ENCODE results near the gene OSBPL10. TPM values are rescaled to one million over a fixed set of nuclear protein-coding genes. Genes with fewer than 3 reads are reported as not detected.

The OSBPL10 gene
- total and polyA plus RNA-seq, 2 donors: 58.0 to 62.4 TPM

GRCh38 chr3:31920310-31920709 lies 60.8 kb downstream of the OSBPL10 start:
- H3K4me3 ChIP-seq (ENCODE audit: low read depth, low read length): no peak overlapping the region
- H3K36me3 ChIP-seq (ENCODE audit: insufficient read depth): no peaks in the 10 kb centered on the region
- no peak overlapping the region for H3K27ac ChIP-seq (ENCODE audit: low read depth)
- no peaks in the 10 kb centered on the region for H3K4me1 ChIP-seq (ENCODE audit: insufficient read depth)
- 91% methylated on average over 1 of the region's 1 CpG for WGBS
- no peak for DNase-seq (ENCODE audit: extremely low spot score)

GRCh38 chr3:31919528-31919927 lies 61.5 kb downstream of the OSBPL10 start:
- H3K4me3 ChIP-seq (ENCODE audit: low read depth, low read length): no peak overlapping the region
- WGBS: 76% methylated on average over 2 of the region's 2 CpGs
- no peaks in the 10 kb centered on the region for H3K4me1 ChIP-seq (ENCODE audit: insufficient read depth)
- no peak for DNase-seq (ENCODE audit: extremely low spot score)
- H3K27ac ChIP-seq (ENCODE audit: low read depth): no peak overlapping the region
- no peaks in the 10 kb centered on the region for H3K36me3 ChIP-seq (ENCODE audit: insufficient read depth)

- Histone ChIP-seq H3K4me1 (ENCODE audit: insufficient read depth) (no peaks in the 10 kb centered on the region), H3K27ac (ENCODE audit: low read depth) (no peak overlapping the region), H3K4me3 (ENCODE audit: low read depth, low read length) (no peak overlapping the region), H3K36me3 (ENCODE audit: insufficient read depth) (no peaks in the 10 kb centered on the region)
- DNase-seq (ENCODE audit: extremely low spot score): no peak
- 76% methylated on average over 5 of the region's 5 CpGs for WGBS
These were observed 62.6 kb downstream of the OSBPL10 start for GRCh38 chr3:31918179-31919150.

- H3K36me3 ChIP-seq (ENCODE audit: insufficient read depth): no peaks in the 10 kb centered on the region
- no peak overlapping the region for H3K27ac ChIP-seq (ENCODE audit: low read depth)
- no peaks in the 10 kb centered on the region for H3K4me1 ChIP-seq (ENCODE audit: insufficient read depth)
- H3K4me3 ChIP-seq (ENCODE audit: low read depth, low read length): no peak overlapping the region
- WGBS: 27% methylated on average over 3 of the region's 3 CpGs
- no peak for DNase-seq (ENCODE audit: extremely low spot score)
These were observed 63.6 kb downstream of the OSBPL10 start for GRCh38 chr3:31917303-31918005.

GRCh38 chr3:31911643-31912042 lies 69.4 kb downstream of the OSBPL10 start:
- no peaks in the 10 kb centered on the region for H3K36me3 ChIP-seq (ENCODE audit: insufficient read depth)
- H3K4me1 ChIP-seq (ENCODE audit: insufficient read depth): no peaks in the 10 kb centered on the region
- 94% methylated on average over 3 of the region's 3 CpGs for WGBS
- H3K4me3 ChIP-seq (ENCODE audit: low read depth, low read length): no peak overlapping the region
- no peak for DNase-seq (ENCODE audit: extremely low spot score)
- H3K27ac ChIP-seq (ENCODE audit: low read depth): no peak overlapping the region

GRCh38 chr3:31911124-31911523 lies 69.9 kb downstream of the OSBPL10 start:
- 92% methylated on average over 3 of the region's 3 CpGs for WGBS
- Histone ChIP-seq H3K27ac (ENCODE audit: low read depth) (no peak overlapping the region), H3K36me3 (ENCODE audit: insufficient read depth) (no peaks in the 10 kb centered on the region), H3K4me3 (ENCODE audit: low read depth, low read length) (no peak overlapping the region), H3K4me1 (ENCODE audit: insufficient read depth) (no peaks in the 10 kb centered on the region)
- no peak for DNase-seq (ENCODE audit: extremely low spot score)

- H3K4me1 ChIP-seq (ENCODE audit: insufficient read depth): no peaks in the 10 kb centered on the region
- H3K27ac ChIP-seq (ENCODE audit: low read depth): no peak overlapping the region
- no peak overlapping the region for H3K4me3 ChIP-seq (ENCODE audit: low read depth, low read length)
- no peak for DNase-seq (ENCODE audit: extremely low spot score)
- 91% methylated on average over 7 of the region's 7 CpGs for WGBS
- H3K36me3 ChIP-seq (ENCODE audit: insufficient read depth): no peaks in the 10 kb centered on the region
These were observed 71.6 kb downstream of the OSBPL10 start for GRCh38 chr3:31909455-31909854.

- WGBS: 77% methylated on average over 5 of the region's 5 CpGs
- H3K4me3 ChIP-seq (ENCODE audit: low read depth, low read length): no peak overlapping the region
- DNase-seq (ENCODE audit: extremely low spot score): no peak
- H3K36me3 ChIP-seq (ENCODE audit: insufficient read depth): no peaks in the 10 kb centered on the region
- peaks cover 1% of the 10 kb centered on the region for H3K4me1 ChIP-seq (ENCODE audit: insufficient read depth)
- no peak overlapping the region for H3K27ac ChIP-seq (ENCODE audit: low read depth)
These were observed 72.5 kb downstream of the OSBPL10 start for GRCh38 chr3:31908391-31909097.

GRCh38 chr3:31906182-31906581 lies 74.9 kb downstream of the OSBPL10 start:
- H3K27ac ChIP-seq (ENCODE audit: low read depth): no peak overlapping the region
- H3K36me3 ChIP-seq (ENCODE audit: insufficient read depth): no peaks in the 10 kb centered on the region
- DNase-seq (ENCODE audit: extremely low spot score): no peak
- H3K4me1 ChIP-seq (ENCODE audit: insufficient read depth): peaks cover 1% of the 10 kb centered on the region
- 64% methylated on average over 1 of the region's 1 CpG for WGBS
- H3K4me3 ChIP-seq (ENCODE audit: low read depth, low read length): no peak overlapping the region

GRCh38 chr3:31903686-31904431 lies 77.2 kb downstream of the OSBPL10 start:
- Histone ChIP-seq H3K4me3 (ENCODE audit: low read depth, low read length) (no peak overlapping the region), H3K36me3 (ENCODE audit: insufficient read depth) (no peaks in the 10 kb centered on the region), H3K27ac (ENCODE audit: low read depth) (peak overlapping the region; percentile 84), H3K4me1 (ENCODE audit: insufficient read depth) (peaks cover 1% of the 10 kb centered on the region)
- WGBS: 66% methylated on average over 7 of the region's 7 CpGs
- no peak for DNase-seq (ENCODE audit: extremely low spot score)

- H3K4me3 ChIP-seq (ENCODE audit: low read depth, low read length): no peak overlapping the region
- H3K27ac ChIP-seq (ENCODE audit: low read depth): no peak overlapping the region
- no peaks in the 10 kb centered on the region for H3K36me3 ChIP-seq (ENCODE audit: insufficient read depth)
- no peak for DNase-seq (ENCODE audit: extremely low spot score)
- peaks cover 1% of the 10 kb centered on the region for H3K4me1 ChIP-seq (ENCODE audit: insufficient read depth)
These were observed 80.5 kb downstream of the OSBPL10 start for GRCh38 chr3:31900583-31900982.

- H3K4me1 ChIP-seq (ENCODE audit: insufficient read depth): peaks cover 1% of the 10 kb centered on the region
- no peaks in the 10 kb centered on the region for H3K36me3 ChIP-seq (ENCODE audit: insufficient read depth)
- WGBS: 84% methylated on average over 6 of the region's 6 CpGs
- no peak for DNase-seq (ENCODE audit: extremely low spot score)
- no peak overlapping the region for H3K4me3 ChIP-seq (ENCODE audit: low read depth, low read length)
- H3K27ac ChIP-seq (ENCODE audit: low read depth): no peak overlapping the region
These were observed 84.2 kb downstream of the OSBPL10 start for GRCh38 chr3:31896648-31897433.

Measured in urinary bladder (tissue), 4 donors.